Lower leg skin (tissue), 3 donors: ENCODE data around the gene BLNK.

Experiments used
- CTCF ChIP-seq, 3 donors: fragments of 450-650 bp; IDR thresholded peaks; one replicate each; pipeline ENCODE4 v1.5.1; 2016; ENCODE audit warnings: antibody characterized with exemption in 3 of 3, mild to moderate bottlenecking in 3 of 3, moderate library complexity in 2 of 3
- POLR2A ChIP-seq, 2 donors: fragments of 450-650 bp; IDR thresholded peaks; one replicate each; pipeline ENCODE4 v1.6.1; 2016 to 2017; ENCODE audit warnings: antibody characterized with exemption in 2 of 2, mild to moderate bottlenecking in 1 of 2, moderate library complexity in 1 of 2

- TF ChIP-seq CTCF (IDR thresholded peaks at IDR 0.05) = no peak
- TF ChIP-seq POLR2A (IDR thresholded peaks at IDR 0.05) = no peak
Measured at GRCh38 chr10:96250349-96250748, 21.0 kb downstream of the BLNK start.
